VCaP (cell line): ENCODE measurements around the gene TEX11.
"Not testable (repeated sequence)": the region's sequence is repeated elsewhere in the genome, so short reads cannot be mapped to it uniquely, and the experiment has no call there.

Experiments used
- H3K27ac ChIP-seq: fragments of 450-650 bp; 2 replicates; pipeline ENCODE4 v1.5.1; 2017
- TF ChIP-seq, protein P1 (sequence below): fragments of 450-650 bp; conservative IDR thresholded peaks from 2 replicates; pipeline ENCODE4 v1.5.1; 2017; ENCODE audit warnings: mild to moderate bottlenecking, moderate library complexity

The TEX11 gene

GRCh38 chrX:70621743-70622142, 286.8 kb downstream of the TEX11 start:
- TF ChIP-seq, protein P1, sequence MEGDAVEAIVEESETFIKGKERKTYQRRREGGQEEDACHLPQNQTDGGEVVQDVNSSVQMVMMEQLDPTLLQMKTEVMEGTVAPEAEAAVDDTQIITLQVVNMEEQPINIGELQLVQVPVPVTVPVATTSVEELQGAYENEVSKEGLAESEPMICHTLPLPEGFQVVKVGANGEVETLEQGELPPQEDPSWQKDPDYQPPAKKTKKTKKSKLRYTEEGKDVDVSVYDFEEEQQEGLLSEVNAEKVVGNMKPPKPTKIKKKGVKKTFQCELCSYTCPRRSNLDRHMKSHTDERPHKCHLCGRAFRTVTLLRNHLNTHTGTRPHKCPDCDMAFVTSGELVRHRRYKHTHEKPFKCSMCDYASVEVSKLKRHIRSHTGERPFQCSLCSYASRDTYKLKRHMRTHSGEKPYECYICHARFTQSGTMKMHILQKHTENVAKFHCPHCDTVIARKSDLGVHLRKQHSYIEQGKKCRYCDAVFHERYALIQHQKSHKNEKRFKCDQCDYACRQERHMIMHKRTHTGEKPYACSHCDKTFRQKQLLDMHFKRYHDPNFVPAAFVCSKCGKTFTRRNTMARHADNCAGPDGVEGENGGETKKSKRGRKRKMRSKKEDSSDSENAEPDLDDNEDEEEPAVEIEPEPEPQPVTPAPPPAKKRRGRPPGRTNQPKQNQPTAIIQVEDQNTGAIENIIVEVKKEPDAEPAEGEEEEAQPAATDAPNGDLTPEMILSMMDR, result no peak
- H3K27ac ChIP-seq, result no peak overlapping the region

DNA sequence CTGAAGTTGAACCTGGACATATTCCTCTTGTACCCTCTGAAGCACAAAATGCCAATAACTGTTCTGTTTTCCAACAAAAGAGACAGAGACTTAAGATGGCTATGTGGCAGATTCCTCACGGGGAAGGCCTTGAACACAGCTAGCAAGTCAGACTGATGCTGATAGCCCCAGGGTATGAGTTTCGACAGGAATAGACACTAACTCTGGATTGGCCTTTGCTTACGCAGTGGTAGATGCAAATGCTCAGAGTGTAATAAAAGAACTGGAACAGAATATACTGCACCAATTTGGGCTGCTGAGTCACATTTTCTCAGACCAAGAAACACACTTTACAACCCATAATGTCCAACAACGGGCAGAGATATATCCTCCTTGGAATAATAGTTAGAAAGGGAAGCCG, 290.0 kb downstream of the TEX11 start:
- TF ChIP-seq, protein P1, result no peak
- no peak overlapping the region for H3K27ac ChIP-seq

DNA sequence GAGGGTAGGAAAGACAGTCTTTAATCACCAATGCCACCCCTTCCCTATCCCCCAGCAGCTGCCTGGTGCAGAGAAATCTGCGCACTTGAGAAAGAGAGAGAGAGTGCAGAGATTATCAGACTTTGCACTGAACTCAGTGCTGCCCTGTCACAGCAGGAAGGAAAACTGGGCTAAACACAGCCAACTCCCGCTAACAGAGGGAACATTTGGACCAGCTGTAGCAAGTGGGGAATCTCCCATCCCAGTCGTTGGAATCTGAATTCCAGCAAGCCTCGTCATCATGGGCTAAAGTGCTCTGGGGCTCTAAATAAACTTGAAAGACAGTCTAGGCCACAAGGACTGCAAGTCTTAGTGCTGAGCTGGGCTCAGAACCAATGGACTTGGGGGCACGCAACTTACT, 295.2 kb downstream of the TEX11 start:
- TF ChIP-seq, protein P1, result no peak
- H3K27ac ChIP-seq, result no peak overlapping the region

DNA sequence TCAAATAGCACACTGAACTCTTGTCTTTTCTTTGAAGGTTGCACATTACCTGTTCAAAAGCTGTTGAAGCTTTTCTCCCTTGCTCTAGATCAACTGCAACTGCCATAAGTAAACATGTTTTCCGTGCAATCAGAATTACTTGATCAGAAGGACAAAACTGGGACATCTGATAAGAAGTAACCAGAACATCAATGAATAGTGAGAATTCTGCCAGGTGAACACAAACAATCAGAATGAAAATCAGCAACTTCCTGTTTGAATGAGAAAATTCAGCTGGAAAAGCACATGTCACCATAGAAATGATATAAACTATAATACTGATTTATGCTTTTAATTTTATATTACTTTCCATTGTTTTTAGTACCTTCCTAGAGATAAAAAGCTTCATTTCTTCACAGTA, 303.2 kb downstream of the TEX11 start:
- TF ChIP-seq, protein P1, result no peak
- 0 out of 2 replicates have a peak overlapping the region, but pooled peaks have one; percentile 4 for H3K27ac ChIP-seq

DNA sequence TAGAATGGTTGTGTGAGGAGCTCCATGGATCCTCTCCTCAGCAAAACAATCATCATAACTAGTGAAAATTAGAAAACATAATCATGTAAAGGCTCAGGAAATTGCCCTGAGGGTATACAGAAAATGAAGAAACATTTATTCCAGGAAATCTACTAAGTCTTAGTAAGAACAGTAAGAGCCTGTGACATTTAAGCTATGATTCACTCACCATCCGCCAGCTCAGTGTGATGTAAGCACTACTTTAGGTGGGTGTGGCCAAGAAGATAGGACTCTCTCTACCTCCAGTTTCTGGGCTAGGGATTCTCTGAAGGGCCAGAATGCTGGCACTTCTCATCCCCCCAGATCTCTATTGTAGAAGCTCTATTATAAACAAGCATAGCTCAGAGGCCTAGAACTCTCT, 316.4 kb downstream of the TEX11 start:
- TF ChIP-seq, protein P1, result no peak
- H3K27ac ChIP-seq, result no peak overlapping the region

GRCh38 chrX:70587158-70587557, 321.4 kb downstream of the TEX11 start:
- not testable (repeated sequence) for H3K27ac ChIP-seq

DNA sequence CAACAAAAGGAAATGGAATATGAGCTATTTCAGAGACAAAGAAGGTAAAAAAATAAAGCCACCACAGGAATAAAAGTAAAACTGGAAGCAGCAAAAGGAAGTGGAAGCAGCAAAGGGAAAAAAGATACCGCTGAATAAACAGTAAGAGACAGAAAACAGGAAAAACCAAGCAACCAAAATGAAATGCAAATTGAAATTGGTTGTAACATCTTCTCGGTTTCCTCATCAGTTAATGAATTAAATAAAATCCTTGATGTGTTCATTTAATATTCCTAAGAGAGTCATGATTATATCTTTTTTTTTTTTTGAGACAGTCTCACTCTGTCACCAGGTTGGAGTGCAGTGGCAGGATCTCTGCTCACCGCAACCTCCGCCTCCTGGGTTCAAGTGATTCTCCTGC, 331.1 kb downstream of the TEX11 start:
- no peak overlapping the region for H3K27ac ChIP-seq
- TF ChIP-seq, protein P1, result no peak

- H3K27ac ChIP-seq, result not testable (repeated sequence)
These were observed 338.5 kb downstream of the TEX11 start for GRCh38 chrX:70569922-70570576.

- H3K27ac ChIP-seq, result no peak overlapping the region
- TF ChIP-seq, protein P1, result no peak
These were observed 353.6 kb downstream of the TEX11 start for GRCh38 chrX:70554948-70555347.
